Fibroblast of skin of back (primary cell): ENCODE data around the gene KCNJ10.

Source experiments
- DNase-seq: peaks from one replicate; pipeline ENCODE4 v3.0.0-alpha.2; 2013

Gene KCNJ10

DNA sequence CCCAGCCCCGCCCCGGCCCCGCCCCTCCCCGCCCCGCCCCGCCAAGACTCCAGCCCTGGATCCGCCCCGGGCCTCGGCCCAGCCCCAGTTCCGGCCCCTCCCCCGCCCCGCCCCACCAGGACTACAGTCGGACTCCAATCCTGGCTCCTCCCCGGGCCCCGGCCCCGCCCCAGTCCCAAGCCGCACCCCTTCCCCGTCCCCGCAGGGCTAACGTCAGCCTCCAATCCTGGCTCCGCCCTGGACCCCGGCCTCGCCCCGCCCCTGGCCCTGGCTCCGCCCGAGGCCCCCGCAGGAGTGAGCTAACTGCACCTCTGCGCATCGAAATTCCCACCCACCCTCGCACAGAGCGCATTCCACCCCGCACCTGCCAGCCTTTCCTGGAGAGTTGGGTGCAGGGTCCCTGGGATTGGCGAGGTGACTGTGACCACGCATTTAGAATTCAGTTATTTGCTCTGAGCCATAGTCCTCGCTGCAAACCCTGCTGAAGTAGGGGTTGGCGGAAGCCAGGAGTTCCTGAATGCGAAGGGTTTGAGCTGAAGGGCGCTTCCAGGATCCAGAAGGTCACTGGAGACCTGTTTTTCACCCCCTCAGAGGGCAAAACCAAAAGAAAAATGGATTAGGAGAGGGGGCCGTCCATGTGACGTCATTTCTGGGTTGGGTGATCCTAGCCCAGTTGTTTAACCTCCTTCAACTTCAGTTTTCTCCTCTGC, 29.0 kb upstream of the KCNJ10 start:
- peak; percentile 92 for DNase-seq

GRCh38 chr1:160097911-160098851, 28.2 kb upstream of the KCNJ10 start, which contains the start of gene IGSF8:
Gene IGSF8, minus strand, starts transcription at chr1:160098619. Its CDS starts 147 bp downstream, at chr1:160098472.
- peak; percentile 79 for DNase-seq

GRCh38 chr1:160097151-160097910, 27.4 kb upstream of the KCNJ10 start:
- no peak for DNase-seq

DNA sequence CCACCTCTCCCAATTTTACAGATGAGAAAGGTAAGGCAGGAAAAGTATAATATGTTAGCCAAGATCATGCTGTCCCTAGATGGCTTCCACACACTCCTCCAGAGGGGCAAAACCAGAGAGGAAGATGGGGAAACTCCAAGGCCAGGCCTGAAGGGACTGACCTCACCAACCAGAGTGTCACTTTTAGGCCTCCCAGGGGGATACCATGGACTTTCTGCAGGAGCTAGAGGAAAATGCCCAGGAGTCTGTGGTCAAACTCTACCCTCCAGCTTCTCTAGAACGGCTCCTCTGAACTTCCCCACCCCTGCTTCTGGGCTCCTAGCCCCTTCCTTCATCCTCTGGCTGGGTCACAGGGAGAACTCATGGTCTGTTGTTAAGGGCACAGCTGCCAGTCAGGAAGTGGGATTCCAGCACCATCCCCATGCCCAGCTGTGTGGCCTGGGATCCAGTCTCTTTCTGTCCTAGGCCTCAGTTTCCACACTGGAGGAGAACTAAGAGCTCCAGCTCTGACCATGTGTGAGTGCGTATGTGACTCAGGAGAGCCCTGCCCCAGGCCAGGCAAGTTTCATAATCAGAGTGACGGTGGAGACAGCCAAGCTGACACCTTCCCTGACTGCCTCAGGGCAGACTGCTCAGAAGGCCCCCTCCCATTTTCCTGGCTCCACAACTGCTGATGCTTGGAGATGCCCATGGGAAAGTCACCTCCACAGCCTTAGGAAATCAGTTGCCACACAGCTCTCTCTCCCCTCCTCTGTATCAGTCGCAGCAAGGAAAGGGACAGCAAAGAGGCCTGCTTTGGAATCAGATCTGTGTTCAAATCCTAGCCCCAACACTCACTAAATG, 26.5 kb upstream of the KCNJ10 start:
- no peak for DNase-seq

- DNase-seq: no peak
Measured at GRCh38 chr1:160095382-160096105, 25.6 kb upstream of the KCNJ10 start.

GRCh38 chr1:160094806-160095205, 24.8 kb upstream of the KCNJ10 start:
- no peak for DNase-seq

GRCh38 chr1:160094291-160094625, 24.3 kb upstream of the KCNJ10 start:
- DNase-seq: no peak

DNA sequence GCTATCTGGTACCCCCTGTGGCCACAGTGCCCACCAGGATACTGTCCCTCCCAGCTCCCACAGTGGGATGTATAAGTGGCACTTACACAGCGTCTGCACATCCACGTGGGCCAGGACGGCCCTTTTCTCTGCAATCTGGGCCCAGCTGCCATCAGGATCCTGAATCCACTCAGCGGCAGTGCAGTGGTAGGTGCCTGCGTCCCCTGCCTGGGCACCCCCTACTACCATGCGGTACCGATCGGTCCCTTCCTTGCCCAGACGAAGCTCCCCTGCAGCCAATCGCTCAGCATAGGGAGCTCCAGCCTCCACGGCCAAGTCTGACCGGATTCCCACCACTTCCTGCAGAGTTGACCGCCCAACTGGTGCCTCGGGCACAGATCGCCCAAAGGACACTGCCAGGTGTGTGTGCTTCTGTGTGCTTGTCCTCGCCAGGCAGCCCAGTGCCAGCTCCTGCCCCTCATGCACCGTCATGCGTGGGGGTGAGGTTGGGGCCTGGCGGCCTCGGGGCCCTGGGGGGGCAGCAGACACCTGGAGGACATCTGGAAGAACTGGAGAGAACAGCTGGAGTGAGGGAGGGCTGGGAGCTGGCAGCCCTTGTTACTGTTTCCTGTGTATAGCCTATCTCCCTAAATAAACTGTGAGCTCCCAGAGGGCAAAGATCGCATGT, 23.8 kb upstream of the KCNJ10 start:
- no peak for DNase-seq

- DNase-seq: no peak
Measured at GRCh38 chr1:160093069-160093395, 23.1 kb upstream of the KCNJ10 start.

- no peak for DNase-seq
Measured at GRCh38 chr1:160092366-160093068, 22.6 kb upstream of the KCNJ10 start.

DNA sequence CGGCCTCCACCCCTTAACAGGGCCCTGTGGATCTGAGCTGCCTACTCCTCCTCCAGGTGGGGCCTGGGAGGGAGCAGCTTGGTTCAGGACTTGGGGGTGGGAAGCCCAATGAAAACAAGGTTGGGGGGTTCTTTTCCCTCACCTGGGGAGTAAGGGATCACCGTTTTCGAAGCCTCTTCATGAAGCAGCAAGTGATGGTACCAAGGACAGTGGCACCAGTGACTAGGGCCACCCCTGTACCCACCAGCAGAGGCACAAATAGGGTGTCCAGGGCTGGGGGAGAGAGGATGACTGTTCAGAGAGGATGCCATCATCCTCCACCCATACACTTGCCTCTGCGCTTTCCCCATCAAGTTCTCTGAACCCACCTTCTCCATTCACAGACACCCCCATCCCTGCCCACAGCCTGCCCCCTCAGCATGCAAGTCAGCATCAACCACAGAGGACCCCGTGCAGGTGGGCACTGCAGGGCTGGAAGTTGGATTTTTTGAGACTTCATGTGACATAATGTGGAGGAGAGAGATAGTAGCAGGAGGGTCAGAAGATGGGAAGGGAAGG, 21.8 kb upstream of the KCNJ10 start:
- no peak for DNase-seq

- no peak for DNase-seq
Measured at GRCh38 chr1:160090760-160091159, 20.8 kb upstream of the KCNJ10 start.

GRCh38 chr1:160089883-160090282, 19.9 kb upstream of the KCNJ10 start:
- DNase-seq: no peak

- no peak for DNase-seq
Measured at GRCh38 chr1:160087118-160087662, 17.2 kb upstream of the KCNJ10 start.

DNA sequence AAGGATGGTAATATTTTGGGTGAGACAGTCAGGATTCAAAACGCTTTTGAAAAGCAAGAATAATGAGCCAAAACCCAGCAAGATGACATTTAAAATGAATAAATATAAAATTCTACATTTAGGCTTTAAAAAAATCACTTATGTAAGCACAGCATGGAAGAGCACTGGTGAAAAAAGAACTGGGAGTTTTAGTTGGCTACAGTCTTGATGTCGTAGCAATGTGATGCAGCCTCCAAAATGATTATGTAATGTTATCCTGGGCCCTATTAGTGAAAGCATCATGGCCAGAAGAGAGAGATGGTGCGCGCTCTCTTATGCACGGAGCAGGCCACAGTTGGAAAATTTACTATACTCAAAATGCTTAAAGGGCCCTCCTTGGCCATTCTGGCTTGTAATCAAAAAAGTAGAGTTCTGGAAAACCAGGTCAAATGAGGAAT, 16.5 kb upstream of the KCNJ10 start:
- no peak for DNase-seq

DNA sequence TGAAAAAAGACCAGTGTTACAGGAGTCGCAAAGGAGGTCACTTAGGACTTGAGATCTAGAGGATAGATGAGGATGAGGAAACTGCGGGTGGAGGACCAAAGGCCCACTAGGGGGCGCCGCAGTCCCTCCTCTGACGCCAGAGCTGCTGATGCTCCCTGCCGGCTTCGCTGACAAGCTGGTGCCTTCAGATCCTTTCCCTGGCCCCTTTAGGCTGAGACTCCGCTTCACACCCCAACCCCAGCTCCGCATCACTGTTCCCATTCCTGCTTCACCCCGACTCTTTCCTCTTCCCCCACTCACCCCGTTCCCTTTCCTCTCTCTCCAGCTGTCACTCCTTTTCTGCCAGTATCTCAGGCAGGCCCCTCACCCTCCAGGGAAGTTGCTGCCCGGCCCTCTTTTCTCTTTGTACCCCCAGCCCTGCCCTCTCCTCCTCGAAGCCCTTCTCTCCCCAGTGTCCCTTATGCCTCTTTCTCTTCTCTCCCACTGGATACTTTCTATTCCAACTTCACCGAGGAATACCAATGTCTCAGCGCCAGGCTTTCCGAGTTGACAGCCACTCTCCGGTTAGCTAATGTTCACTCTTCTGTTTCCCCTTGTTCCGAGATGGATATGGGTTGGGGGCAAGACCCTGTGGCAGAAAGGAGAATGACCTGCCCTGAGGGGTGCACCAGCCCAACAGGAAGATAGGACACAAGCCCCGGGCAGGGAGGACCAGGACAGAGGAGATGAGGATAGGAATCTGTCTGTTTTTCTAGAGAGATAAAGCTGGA, 15.9 kb upstream of the KCNJ10 start:
- DNase-seq: peak; percentile 66

- DNase-seq: no peak
Measured at GRCh38 chr1:160084771-160085321, 14.9 kb upstream of the KCNJ10 start.

DNA sequence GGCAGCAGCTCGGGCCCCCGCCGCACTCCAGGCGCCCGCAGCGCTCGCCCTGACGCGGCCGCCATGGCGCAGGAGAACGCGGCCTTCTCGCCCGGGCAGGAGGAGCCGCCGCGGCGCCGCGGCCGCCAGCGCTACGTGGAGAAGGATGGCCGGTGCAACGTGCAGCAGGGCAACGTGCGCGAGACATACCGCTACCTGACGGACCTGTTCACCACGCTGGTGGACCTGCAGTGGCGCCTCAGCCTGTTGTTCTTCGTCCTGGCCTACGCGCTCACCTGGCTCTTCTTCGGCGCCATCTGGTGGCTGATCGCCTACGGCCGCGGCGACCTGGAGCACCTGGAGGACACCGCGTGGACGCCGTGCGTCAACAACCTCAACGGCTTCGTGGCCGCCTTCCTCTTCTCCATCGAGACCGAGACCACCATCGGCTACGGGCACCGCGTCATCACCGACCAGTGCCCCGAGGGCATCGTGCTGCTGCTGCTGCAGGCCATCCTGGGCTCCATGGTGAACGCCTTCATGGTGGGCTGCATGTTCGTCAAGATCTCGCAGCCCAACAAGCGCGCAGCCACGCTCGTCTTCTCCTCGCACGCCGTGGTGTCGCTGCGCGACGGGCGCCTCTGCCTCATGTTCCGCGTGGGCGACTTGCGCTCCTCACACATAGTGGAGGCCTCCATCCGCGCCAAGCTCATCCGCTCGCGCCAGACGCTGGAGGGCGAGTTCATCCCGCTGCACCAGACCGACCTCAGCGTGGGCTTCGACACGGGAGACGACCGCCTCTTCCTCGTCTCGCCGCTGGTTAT, 14.2 kb upstream of the KCNJ10 start:
- DNase-seq: no peak
